SK-N-SH (cell line): Measurements from ENCODE around the gene WHRN.

Experiments
- CTCF ChIP-seq: fragments of 200-600 bp; sonication (generic); IDR thresholded peaks from 2 replicates; pipeline ENCODE4 v1.6.1; 2017; ENCODE audit warnings: antibody characterized with exemption, mild to moderate bottlenecking, moderate library complexity
- RXRA ChIP-seq: IDR thresholded peaks from 2 replicates; pipeline ENCODE4 v1.4.0; 2012; ENCODE audit warnings: low read depth, mild to moderate bottlenecking, borderline replicate concordance
- ZBTB33 ChIP-seq: IDR thresholded peaks from 2 replicates; pipeline ENCODE4 v1.4.0; 2012; ENCODE audit warnings: low read depth, borderline replicate concordance

GRCh38 chr9:114484854-114485443 is 20.3 kb downstream of the WHRN start:
- no peak for TF ChIP-seq RXRA
- no peak for TF ChIP-seq CTCF
- no peak for TF ChIP-seq ZBTB33
